ENCODE data around the gene GADD45G. TPM values are rescaled to one million over a fixed set of nuclear protein-coding genes. Genes with fewer than 3 reads are reported as not detected.

Gene GADD45G
- total and polyA plus RNA-seq, 2 of the 8 experiments (the other 6 are each of a cell fraction or from before 2014, with no cell fraction given): 7.0 to 11.4 TPM

DNA sequence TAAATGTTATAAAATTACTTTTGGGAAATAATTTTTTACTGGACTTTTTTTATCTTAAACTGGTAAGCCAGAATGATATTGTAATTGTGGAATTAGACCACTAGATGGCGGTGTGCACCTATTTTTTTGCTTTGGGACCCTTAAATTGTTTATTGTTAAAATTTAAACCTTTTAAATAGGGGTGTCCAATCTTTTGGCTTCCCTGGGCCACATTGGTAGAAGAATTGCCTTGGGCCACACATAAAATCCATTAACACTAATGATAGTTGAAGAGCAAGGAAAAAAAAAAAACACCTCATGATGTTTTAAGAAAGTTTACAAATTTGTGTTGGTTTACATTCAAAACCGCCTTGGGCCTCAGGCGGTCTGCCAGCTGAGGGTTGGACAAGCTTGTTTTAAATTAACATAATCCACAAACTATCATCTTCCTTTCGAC is 28.4 kb upstream of the GADD45G start:
- H4K20me1 ChIP-seq (replicated peaks in 1 of 2; ENCODE audit: control insufficient read depth in 1 of 2, insufficient read depth in 2 of 2, low read length in 2 of 2): peaks cover 0 to 2% of the 10 kb centered on the region in 2 experiments
- H4K8ac ChIP-seq (ENCODE audit: extremely low read depth, insufficient read depth, low read length): no peak overlapping the region
- no peak overlapping the region for H4K91ac ChIP-seq (replicated peaks; ENCODE audit: insufficient read length, low read length)
- FAIRE-seq (peak; percentile 28), DNase-seq (ENCODE audit: low read depth in 1 of 2, low spot score in 2 of 2) (no peak)
- H3K79me1 ChIP-seq (ENCODE audit: low read depth, low read length): no peaks in the 10 kb centered on the region
- no peak overlapping the region for H2BK120ac ChIP-seq (replicated peaks; ENCODE audit: low read depth, low read length)
- H3K4me2 ChIP-seq (ENCODE audit: insufficient read depth in 1 of 2, low read depth in 2 of 2, low read length in 2 of 2): no peak overlapping the region
- no peak overlapping the region for H2BK12ac ChIP-seq (ENCODE audit: low read depth, low read length)
- H3K4me3 ChIP-seq (ENCODE audit: extremely low read depth in 1 of 4, insufficient read depth in 2 of 4, low read depth in 3 of 4, low read length in 4 of 4): no peak overlapping the region
- H3K27ac ChIP-seq (ENCODE audit: low read depth, low read length): no peak overlapping the region
- no peak overlapping the region for H3K9ac ChIP-seq (replicated peaks in 1 of 4; ENCODE audit: extremely low read depth in 1 of 4, low read depth in 3 of 4, low read length in 3 of 4)
- no peaks in the 10 kb centered on the region for H3K27me3 ChIP-seq (replicated peaks in 1 of 4; ENCODE audit: control insufficient read depth in 3 of 4, extremely low read depth in 1 of 4, insufficient read depth in 3 of 4, low read length in 3 of 4)
- no peaks in the 10 kb centered on the region for H3K23me2 ChIP-seq (ENCODE audit: low read depth, low read length)
- CTCF ChIA-PET (ENCODE audit: partially characterized antibody): interaction anchor here (0.6 to 7.1 kb wide), 17 partner anchors 8 to 526 kb away, joined by 3 to 101 read pairs (median 5); no protein-coding TSS in a partner anchor
- no peaks in the 10 kb centered on the region for H3K36me3 ChIP-seq (ENCODE audit: control insufficient read depth in 2 of 4, insufficient read depth in 4 of 4, low read length in 3 of 4)
- H2BK15ac ChIP-seq (ENCODE audit: low read length): no peak overlapping the region
- TF ChIP-seq CTCF (IDR thresholded peaks at IDR 0.05; ENCODE audit: control extremely low read depth in 1 of 3, insufficient read depth in 1 of 3, low read depth in 1 of 3, low read length in 3 of 3) (peak in 2 of 3 experiments; percentile 32 to 43; a peak in 2 of 4 replicates), TAF1 (IDR thresholded peaks at IDR 0.05; ENCODE audit: low read depth, low read length) (no peak), RAD21 (IDR thresholded peaks at IDR 0.05 in 1 of 2, conservative IDR thresholded peaks at IDR 0.05 in 1 of 2; ENCODE audit: low read depth in 2 of 2, low read length in 2 of 2) (peak; percentile 56 to 65)
- no peaks in the 10 kb centered on the region for H3K9me3 ChIP-seq (ENCODE audit: insufficient read depth in 2 of 2, low read depth in 1 of 2, low read length in 1 of 2)
- no peak overlapping the region for H3K4ac ChIP-seq (replicated peaks; ENCODE audit: insufficient read length, low read depth, low read length)
- H2AK5ac ChIP-seq (ENCODE audit: low read depth, low read length): no peak overlapping the region
- H3K79me2 ChIP-seq (ENCODE audit: control insufficient read depth in 1 of 2, insufficient read depth in 2 of 2, low read length in 2 of 2): no peaks in the 10 kb centered on the region
- no peak overlapping the region for H2BK5ac ChIP-seq (ENCODE audit: low read depth, low read length)
- no peak overlapping the region for H4K5ac ChIP-seq (ENCODE audit: insufficient read length, low read depth, low read length)
- no peak overlapping the region for H3K14ac ChIP-seq (ENCODE audit: insufficient read length)
- no peaks in the 10 kb centered on the region for H3K4me1 ChIP-seq (replicated peaks in 1 of 4; ENCODE audit: control insufficient read depth in 3 of 4, insufficient read depth in 4 of 4, low read length in 3 of 4)
- no peak overlapping the region for H3K56ac ChIP-seq (replicated peaks; ENCODE audit: insufficient read length, low read depth, low read length)
- no peak overlapping the region for H3K23ac ChIP-seq (ENCODE audit: insufficient read length)
- H2AFZ ChIP-seq (ENCODE audit: low read length): no peak overlapping the region
- H3K18ac ChIP-seq (ENCODE audit: extremely low read depth, low read length): no peak overlapping the region
- no peak overlapping the region for H2BK20ac ChIP-seq (ENCODE audit: low read length)
- POLR2A ChIA-PET (ENCODE audit: partially characterized antibody): no interaction called here
- 62% methylated on average over 4 of the region's 4 CpGs; no CpG with 5 or more reads in 1 of the 2 experiments for WGBS, 2 experiments (ENCODE audit: extremely low coverage in 1 of 2, insufficient coverage in 1 of 2, insufficient read length in 1 of 2, insufficient replicate concordance in 2 of 2, low coverage in 1 of 2, low lambda C conversion rate in 2 of 2, missing lambda C conversion rate in 1 of 2)
